ENCODE results near the gene PRSS21.

Gene PRSS21

DNA sequence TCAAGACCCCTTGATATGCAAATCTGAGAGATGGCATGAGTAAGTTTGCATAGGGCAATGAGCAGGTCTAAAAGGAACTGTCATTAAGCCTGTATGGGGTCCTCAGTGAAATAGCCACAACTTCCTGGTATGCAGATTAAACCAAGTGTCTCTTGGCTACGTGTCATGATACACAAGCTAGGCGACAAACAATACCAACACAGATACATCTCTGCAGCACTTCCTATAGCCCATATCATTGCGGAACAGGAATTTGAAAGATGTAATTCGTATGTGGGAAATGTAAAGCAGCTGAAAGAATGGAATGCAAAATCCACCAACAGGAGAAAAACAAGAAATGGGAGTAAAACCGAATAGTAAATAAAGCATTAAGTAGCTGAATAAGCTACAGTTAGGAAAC, 28.1 kb downstream of the PRSS21 start:
- no peak for DNase-seq (ENCODE audit: low read depth)

DNA sequence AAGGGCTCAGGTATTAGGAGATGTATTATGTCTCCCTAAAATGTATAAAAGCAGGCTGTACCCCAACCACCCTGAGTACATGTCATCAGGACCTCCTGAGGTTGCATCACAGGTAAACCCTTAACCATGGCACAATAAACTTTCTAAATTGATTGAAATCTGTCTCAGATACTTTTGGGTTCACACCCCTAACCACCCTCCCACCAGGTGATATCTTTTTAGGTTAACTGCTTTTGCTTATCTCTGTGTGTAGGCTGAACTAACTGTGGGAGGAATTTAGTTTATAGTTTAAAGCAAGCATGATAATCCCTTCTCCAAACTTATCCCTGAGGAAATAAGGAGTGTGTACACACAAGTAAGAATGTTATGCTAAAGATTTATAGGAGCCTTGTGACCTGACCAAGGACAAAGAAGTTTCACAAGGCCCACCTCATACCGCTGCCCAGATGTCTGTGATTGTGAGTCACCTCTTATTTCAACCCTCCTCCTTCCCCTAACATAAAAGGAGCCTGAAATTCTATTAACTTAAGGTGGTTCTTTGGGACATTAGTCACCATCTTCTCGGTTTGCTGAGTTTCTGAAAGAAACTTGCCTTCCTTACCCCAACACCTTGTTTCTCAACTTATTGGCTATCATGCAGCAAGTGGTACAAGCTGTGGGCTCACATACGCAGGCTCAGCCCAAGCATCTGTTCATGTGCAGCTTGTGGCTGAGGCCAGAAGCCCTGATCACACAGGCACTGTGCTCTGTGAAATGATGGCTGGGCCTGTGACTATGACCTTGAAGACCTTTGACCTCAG, 29.7 kb downstream of the PRSS21 start:
- no peak for DNase-seq (ENCODE audit: low read depth)

DNA sequence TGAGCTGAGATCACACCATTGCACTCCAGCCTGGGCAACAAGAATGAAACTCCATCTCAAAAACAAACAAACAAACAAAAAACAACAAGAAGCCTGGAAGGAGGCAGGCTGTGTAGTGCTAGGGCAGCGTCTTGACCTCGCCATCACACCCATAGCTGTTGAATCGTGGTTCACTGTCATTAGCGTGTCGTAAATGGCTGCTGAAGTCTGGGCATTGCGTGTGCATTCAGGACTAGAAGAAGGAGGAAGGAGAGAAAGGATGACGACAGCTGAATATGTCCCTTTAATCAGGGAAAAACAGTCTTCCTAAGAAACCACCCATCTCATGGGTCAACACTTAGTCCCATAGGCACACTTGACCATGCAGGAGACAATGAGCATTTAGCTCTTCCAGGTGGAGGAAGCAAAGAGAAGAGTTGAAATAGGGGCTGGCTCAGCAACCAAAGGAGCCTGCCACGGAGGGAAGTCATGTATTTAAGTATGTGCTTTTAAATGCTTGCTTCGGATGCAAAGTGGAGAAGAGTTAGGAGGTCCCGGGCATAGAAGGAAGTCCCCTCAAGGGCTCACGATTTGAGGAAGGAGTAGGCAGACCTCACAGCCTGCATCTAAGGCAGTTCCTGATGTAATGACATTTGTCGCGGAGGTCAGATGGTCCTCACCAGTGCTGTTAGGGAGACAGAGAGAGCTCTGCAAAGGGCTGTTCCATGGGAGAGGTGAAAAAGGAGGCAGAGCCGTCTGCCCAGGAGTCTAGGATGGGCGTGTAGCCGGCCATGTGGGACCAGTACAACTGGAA, 32.1 kb downstream of the PRSS21 start:
- no peak for DNase-seq (ENCODE audit: low read depth)

DNA sequence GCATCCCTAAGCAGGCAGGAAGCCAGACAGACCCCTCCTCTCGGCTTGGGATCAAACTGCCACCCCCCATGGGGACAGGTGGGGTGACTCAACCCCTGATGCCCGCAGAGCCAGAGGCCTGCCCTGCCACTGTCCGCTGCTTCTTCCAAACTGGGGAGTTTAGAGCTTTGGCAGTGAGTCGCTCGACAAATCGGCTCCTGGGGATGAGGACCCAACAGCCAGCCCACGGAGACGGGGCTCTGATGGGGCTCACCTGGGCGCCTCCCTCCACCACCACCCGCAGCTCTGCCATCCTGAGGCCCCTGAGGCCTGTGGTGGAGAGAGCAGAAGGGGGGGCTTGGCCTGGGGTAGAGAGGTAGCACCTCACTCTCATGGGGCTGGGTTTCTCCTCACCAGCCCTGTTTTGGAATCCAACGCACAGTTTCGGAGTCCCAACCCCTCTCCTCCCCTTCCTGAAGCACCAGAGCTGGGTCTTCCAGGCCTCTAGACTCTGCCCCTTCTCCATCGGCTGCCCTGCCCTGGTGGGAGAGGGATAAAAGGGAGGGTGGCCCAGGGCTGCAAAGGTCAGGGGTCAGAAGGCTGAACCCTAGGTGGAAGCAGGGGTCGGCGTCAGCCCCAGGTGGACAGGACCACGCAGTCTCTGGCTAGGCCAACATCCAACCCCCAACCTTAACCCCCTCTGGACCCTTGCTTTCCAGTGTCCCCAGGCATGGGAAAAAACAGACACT, 35.1 kb downstream of the PRSS21 start:
- no peak for DNase-seq (ENCODE audit: low read depth)

DNA sequence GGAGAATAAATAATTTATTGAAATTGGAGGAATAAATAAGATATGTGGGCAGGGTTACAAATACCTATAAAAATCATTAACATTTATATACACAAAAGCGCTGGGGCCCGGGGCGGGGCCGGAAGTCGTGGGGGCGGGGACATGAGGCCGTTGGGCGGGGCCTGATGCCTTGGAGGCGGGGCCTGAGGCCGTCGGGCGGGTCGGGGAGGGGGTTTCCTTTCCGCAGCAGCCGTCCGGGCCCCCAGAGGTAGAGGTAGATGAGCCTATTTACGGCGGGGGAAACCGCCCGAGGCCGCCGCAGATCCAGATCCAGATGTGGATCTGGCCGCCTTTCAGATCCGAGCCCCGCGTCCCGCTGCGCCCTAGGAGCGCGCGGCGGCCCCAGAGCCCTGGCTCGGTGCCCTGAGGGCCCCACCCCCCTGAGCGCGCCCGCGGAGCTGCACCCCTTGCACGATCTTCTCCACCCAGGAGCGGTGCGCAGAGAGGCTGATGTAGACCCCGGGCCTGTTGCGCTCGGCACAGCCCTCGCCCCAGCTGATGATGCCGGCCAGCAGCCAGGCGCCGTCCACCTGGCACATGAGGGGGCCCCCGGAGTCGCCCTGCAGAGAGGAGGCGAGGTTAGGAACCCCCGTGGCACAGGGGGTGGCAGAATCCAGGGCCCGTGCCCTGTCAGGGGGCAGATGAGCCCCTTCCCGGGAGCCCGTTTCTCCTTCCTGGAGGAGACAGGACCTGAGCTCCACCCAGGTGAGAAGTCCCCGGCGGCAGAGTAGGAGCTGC, 35.9 kb downstream of the PRSS21 start:
- DNase-seq (ENCODE audit: low read depth), result no peak

DNA sequence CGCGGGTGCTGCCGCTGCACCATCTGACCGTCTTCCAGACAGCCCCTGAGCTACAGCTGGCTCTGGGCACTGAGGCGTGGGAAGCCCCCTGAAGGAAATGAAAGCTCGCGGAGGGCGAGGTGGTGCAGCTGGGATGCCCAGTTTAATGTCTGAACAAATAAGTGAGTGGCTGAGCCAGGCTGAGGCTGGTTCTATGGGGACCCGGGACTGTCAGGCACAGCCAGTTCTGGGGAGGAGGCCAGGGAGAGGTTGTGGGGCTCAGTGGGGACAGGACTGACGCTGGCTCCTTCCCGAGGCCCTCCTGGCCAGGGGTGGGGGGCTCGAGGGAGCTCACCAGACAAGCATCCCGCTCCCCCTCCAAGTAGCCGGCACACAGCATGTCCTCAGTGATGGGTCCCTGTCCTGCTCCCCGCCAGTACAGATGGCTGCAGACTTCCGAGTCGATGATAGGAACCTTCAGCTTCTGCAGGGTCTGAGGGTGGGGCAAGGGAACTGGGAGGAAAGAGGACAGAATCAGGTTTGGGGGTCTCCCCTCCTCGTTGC, 36.6 kb downstream of the PRSS21 start:
- no peak for DNase-seq (ENCODE audit: low read depth)

DNA sequence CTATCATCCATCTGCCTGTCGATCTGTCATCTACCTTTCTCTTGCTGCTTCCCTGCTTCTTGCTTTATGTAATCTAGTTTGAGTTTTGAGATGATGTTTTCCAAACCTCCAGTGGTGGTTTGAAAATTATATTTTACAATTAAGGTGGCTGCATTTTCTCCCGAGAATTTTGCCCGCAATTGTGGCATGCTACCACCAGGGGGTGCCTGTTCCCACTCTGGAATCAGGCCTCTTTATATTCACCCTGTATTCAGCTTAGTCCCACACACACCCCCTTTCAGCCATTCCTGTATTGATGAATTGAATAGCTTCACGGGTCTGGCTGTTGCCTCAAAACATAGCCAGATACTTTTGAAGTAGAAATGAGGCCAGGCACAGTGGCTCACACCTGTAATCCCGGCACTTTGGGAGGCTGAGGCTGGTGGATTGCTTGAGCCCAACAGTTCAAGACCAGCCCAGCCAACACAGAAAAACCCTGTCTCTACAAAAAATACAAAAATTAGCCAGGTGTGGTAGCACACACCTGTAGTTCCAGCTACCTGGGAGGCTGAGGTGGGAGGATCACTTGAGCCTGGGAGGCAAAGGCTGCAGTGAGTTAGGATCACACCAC, 37.8 kb downstream of the PRSS21 start:
- DNase-seq (ENCODE audit: low read depth), result no peak

DNA sequence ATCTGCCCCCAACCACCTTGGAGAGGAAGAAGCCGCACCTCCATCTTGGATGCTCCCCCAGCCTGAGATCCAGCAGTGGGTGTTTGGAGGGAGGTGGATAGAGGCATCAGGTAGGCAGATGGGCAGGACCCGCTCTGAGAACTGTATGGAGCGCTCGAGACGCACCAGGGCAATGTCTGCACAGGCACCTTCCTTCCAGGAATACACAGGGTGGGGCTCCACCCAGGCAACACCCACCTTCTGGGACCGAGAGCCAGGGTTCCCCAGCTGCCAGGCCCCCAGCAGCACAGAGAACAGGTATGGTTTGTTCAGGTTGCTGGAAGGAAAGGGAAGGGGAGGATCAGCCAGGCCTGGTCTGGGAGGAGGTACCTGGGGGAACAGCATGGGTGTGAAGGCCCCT, 38.5 kb downstream of the PRSS21 start:
- DNase-seq (ENCODE audit: low read depth), result no peak

DNA sequence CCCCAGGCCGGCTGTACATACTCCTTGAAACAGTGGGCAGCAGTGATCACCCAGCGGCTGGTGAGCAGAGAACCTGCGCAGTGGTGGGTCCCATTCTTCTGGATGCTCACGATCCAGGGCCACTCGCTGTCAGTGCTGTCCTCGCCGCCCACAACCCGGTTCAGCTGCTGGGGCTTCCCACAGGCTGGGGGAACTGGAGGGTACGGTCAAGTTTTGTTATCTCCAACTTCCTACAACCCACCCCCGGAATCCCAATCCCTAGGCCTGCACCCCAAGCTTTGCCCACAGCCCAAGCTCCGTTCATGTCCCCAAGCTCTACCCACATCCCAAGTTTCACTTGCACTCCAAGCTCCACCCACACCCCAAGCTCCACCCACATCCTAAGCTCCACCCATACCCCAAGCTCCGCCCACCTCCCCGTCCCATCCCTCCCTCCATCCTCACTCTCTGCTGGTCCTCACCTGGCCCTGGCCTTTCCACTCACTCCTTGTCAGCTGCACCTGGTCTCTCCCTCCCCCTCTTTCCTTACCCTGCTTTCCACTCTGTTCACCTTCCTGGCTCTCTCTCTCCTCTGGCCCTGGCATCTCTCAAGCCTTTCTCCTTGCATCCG, 39.1 kb downstream of the PRSS21 start:
- DNase-seq (ENCODE audit: low read depth), result no peak

DNA sequence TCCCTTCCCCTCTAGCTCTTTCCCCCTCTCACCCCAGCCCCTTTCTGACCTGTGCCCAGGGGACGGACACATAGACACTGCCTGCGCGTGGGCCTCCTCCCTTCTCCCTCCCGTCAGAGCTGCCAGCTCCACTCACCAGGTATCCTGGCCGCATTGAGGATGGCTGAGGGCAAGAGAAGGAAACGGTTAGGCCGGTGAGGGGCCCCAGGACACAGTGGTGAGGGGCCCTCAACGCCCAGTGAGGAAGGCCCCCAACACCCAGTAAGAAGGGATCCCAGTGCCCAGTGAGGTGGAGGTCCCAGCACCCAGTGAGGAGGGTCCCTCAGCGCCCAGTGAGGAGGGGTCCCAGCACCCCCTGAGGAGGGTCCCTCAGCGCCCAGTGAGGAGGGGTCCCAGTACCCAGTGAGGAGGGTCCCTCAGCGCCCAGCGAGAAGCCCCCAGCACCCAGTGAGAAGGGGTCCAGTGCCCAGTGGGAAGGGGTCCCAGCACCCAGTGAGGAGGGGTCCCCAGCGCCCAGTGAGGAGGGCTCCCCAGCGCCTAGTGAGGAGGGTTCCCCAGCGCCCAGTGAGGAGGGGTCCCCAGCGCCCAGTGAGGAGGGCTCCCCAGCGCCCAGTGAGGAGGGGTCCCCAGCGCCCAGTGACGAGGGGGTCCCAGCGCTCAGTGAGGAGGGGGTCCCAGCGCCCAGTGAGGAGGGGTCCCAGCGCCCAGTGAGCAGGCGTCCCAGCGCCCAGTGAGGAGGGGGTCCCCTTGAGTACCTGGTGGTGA, 39.8 kb downstream of the PRSS21 start:
- no peak for DNase-seq (ENCODE audit: low read depth)

DNA sequence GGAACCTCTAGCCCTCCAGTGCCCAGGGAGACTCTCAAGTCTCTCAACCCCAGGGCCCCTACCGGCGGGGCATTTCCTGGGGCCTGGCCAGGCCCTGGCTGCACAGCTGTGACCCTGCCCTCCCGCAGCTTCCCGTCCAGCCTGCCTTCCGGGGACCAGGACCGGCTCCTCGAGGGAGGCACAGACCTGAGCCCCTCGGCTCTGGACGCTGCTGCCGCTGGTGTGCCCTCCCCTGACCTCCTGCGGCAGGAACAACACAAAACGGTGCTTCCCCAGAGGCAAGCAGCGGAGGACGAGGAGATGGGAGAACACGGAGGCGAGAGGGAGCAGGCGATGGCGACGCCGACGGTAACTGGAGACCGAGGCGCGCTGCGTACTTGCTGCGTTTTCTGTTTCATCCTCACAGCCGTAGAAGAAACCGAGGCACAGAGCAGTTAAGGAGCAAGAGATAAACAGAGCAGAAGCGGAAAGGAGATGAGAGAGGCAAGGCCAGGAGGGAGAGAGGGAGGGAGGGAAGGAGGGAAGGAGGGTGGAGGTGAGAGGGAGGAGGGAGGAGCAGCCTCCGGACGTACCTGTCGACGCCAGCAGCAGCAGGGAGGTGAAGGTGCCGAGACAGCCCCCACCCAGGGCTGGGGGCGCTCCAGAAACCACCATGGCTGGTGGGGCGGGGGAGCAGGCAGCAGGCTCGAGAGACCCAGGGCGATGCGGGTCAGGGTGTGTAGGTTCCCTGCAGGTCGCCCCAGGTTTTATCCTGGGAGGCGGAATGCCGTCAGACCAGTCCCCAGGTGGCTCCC, 40.6 kb downstream of the PRSS21 start, which contains the start of gene PRSS22:
PRSS22 (minus strand) TSS at position 720 of the 794 bp plus-strand sequence; CDS start at position 654, 66 bp downstream.
- no peak for DNase-seq (ENCODE audit: low read depth)

DNA sequence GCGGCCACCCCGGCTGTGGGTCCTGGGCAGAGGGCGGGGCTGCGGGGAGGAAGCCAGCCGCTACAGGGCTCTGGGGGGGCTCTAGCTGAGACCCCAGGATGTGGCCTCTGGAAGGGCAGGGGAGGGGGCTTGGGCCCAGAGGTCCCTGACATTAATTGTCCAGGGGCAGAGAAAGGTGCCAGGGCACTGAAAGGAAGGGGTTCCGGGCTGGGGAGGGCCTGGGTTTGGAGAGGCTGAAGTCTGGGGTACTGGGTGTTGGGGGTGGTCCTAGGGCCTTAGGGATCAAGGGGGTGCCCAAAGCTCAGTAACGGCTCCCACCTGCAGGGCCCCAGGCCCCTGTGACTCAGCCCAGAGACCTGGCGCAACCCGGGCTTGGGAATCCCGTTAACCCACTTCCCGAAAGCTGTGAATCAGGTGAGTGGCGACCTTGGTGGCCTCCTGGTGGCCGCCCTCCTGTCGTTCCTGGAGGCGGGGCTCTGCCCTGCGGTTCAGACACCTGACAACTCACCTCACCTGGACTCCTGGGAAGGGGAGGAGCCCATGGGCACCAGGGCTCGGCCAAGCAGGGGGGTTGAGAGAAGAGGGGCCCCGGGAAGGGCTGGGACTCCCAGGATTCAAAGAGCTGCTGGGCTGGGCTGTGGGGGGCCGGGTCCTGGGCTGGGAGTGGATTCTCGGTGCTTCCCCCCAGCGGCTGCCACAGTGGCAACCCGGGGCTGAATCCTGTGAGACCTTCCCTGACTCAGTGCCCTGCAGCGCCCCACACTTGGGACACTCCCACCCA, 41.4 kb downstream of the PRSS21 start:
- DNase-seq (ENCODE audit: low read depth), result no peak

DNA sequence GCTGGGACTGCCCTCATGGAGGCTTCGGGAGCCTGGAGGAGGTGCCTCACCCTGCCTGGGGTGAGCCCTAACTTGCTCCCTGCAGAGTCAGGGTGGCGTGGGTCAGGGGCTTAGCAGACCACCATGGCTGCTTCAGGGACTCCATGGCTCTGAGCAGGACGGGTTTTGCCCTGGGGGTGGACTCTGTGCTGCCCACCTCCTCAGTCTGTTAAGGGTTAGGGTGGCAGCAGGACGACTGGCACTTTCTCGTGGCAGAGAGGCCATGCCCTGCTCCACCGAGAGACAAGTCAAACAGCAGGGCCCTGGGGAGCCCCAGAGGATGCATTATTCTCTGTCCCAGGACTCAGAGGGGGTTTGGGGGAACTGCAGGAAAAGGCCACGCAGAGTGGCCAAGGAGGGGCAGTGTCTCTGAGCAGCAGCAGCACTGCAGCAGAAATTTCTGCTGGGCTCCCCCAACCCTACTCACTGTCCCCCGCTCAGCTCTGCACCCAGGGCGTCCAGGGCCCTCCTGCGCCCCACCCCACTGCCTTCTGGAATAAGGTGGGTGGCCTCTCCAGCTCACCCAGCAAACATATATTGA, 42.7 kb downstream of the PRSS21 start:
- DNase-seq (ENCODE audit: low read depth), result no peak

DNA sequence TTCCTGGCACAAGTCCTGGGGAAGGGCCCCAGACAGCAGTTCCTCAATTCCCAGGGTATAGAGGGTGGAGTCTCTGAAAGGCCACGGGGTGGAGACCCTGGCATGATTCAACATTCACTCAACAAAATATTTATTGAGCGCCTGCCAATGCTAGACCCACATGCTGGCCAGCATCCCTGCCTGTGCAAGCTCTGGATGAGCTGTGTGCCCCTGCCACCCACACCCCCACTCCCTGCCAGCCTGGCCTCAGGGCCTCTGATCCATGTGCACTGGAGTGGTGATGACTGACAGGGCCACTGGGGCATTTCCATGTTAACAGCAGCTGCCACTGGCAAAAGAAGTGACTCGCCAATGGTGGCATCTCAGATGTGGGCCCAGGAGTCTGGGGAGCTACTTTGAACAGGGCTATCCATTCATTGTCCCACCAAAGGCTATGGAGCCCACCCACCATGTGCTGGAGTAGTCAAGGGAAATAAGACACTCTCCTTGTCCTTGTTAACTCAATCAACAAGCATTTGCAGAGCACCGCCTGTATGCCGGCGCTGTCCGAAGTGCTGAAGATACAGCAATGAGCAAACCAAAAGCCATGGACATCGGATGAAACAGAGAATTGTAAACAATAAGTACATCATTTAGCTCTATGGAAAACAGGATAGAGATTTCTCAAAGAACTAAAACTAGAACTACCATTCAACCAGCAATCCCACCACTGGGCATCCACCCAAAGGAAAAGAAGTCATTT, 44.0 kb downstream of the PRSS21 start:
- DNase-seq (ENCODE audit: low read depth), result no peak

DNA sequence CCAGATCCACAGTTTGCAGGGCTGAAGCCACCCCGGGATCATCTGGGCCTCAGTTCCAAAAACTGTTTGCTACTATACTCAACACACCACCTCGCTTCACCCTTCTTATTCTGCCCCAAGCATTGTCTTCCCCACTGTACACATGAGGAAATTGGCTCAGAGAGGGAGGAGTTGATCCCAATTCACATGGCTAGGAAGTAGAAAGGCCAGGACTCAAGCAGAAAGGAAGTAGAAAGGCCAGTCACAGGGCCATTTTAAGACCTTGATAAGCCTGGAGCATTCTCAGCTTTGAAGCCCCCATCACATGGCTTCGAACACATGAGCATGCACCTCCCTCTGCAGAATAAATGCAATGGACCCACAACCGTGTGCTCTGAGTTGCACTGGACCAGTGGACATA, 48.6 kb downstream of the PRSS21 start:
- no peak for DNase-seq (ENCODE audit: low read depth)

DNA sequence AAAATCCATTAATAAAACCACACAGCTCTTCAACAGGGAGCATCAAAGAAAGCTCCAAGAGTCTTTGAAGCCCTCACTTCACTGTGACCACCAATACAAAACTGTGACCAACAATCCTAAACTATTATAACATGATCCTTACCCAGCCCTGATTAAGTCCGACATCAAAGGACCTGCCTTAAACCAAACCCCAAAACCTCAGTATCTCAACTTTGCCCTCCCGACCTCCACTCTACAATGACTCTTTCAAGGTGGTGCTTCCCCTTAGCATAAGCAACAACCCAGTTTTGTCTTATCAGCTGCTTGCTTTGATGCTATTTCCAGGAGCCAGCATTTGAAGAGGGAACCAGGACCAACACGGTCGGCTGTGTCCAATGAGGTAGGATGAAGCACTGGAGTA, 49.4 kb downstream of the PRSS21 start:
- no peak for DNase-seq (ENCODE audit: low read depth)

DNA sequence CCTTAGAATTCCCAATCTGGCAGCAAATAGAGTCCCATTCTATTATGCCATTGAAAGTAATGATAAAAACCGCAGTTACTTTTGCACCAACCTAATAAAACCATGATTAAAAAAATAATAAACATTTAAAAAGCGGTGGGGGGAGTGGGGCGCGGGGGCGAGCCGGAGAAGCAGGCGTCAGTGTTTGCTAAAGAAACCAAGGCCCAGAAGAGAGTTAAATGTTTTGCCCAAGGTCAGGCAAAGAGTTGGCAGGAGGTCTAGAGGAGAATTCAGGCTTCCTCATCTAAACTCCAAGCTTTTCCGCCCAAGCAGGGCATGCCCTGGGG, 50.6 kb downstream of the PRSS21 start:
- DNase-seq (ENCODE audit: low read depth), result no peak

Measured in stimulated activated CD8-positive, alpha-beta memory T cell treated with anti-CD3 and anti-CD28 coated beads, Interleukin-15, amount 100 ng/mL, for 24 hours (primary cell).